Neural crest cell (in vitro differentiated cells): ENCODE data around the gene UBL4B. TPM values are rescaled to one million over a fixed set of nuclear protein-coding genes. Genes with fewer than 3 reads are reported as not detected.
A peak's percentile ranks its signal among the peaks of the same experiment; 100 is the strongest.

Experiments used
- DNase-seq: peaks from one replicate; pipeline ENCODE4 v3.0.0; 2021; ENCODE audit warnings: low read depth, mixed read lengths, low spot score
- H3K27ac Mint-ChIP-seq: one replicate; pipeline ENCODE4 v1.8.0; 2021; ENCODE audit warnings: mild to moderate bottlenecking, mixed read lengths; ENCODE audit not compliant: unreplicated experiment
- H3K27me3 Mint-ChIP-seq: 2 replicates; pipeline ENCODE4 v1.8.0; 2021; ENCODE audit warnings: low read depth, mild to moderate bottlenecking, mixed read lengths
- H3K36me3 Mint-ChIP-seq: 2 replicates; pipeline ENCODE4 v1.8.0; 2021; ENCODE audit warnings: low read depth, mild to moderate bottlenecking, mixed read lengths
- H3K4me1 Mint-ChIP-seq: 2 replicates; pipeline ENCODE4 v1.8.0; 2021; ENCODE audit warnings: mixed read lengths
- H3K4me3 Mint-ChIP-seq: one replicate; pipeline ENCODE4 v1.8.0; 2021; ENCODE audit warnings: mild to moderate bottlenecking, mixed read lengths
- H3K9me3 Mint-ChIP-seq: 2 replicates; pipeline ENCODE4 v1.8.0; 2021; ENCODE audit warnings: mixed read lengths
- CTCF ChIP-seq: fragments of 200-600 bp; sonication (generic); conservative IDR thresholded peaks from 2 replicates; pipeline ENCODE4 v1.5.0; 2021; ENCODE audit warnings: antibody characterized with exemption, mild to moderate bottlenecking
- total RNA-seq: library from RNA; stranded (reverse); gene quantifications from 2 replicates; pipeline ENCODE4 v1.2.1, GENCODE V29; 2021

UBL4B gene
- total RNA-seq, 1 donor from 2014 or later, result not detected

GRCh38 chr1:110102081-110102480 is 10.2 kb upstream of the UBL4B start:
- peaks cover 4% of the 10 kb centered on the region for H3K27me3 Mint-ChIP-seq
- TF ChIP-seq CTCF, result no peak
- H3K9me3 Mint-ChIP-seq, result no peaks in the 10 kb centered on the region
- H3K4me1 Mint-ChIP-seq, result peaks cover 38% of the 10 kb centered on the region
- no peak for DNase-seq
- H3K4me3 Mint-ChIP-seq, result no peak overlapping the region
- H3K27ac Mint-ChIP-seq, result peak overlapping the region; percentile 67
- H3K36me3 Mint-ChIP-seq, result no peaks in the 10 kb centered on the region

GRCh38 chr1:110106013-110106941 is 6.0 kb upstream of the UBL4B start:
- Mint-ChIP-seq H3K4me3 (no peak overlapping the region), H3K9me3 (no peaks in the 10 kb centered on the region), H3K36me3 (no peaks in the 10 kb centered on the region), H3K27ac (no peak overlapping the region), H3K4me1 (peaks cover 12% of the 10 kb centered on the region), H3K27me3 (peaks cover 9% of the 10 kb centered on the region)
- peak; percentile 76 for DNase-seq
- TF ChIP-seq CTCF, result peak; percentile 90

GRCh38 chr1:110107867-110108469 is 4.3 kb upstream of the UBL4B start:
- no peaks in the 10 kb centered on the region for H3K9me3 Mint-ChIP-seq
- H3K27ac Mint-ChIP-seq, result no peak overlapping the region
- H3K27me3 Mint-ChIP-seq, result peaks cover 15% of the 10 kb centered on the region
- DNase-seq, result no peak
- H3K4me3 Mint-ChIP-seq, result no peak overlapping the region
- TF ChIP-seq CTCF, result no peak
- peaks cover 5% of the 10 kb centered on the region for H3K4me1 Mint-ChIP-seq
- H3K36me3 Mint-ChIP-seq, result no peaks in the 10 kb centered on the region

GRCh38 chr1:110111081-110111480 is 1.2 kb upstream of the UBL4B start:
- no peak overlapping the region for H3K27ac Mint-ChIP-seq
- no peaks in the 10 kb centered on the region for H3K36me3 Mint-ChIP-seq
- H3K9me3 Mint-ChIP-seq, result no peaks in the 10 kb centered on the region
- no peak for DNase-seq
- H3K4me1 Mint-ChIP-seq, result peaks cover 11% of the 10 kb centered on the region
- no peak overlapping the region for H3K4me3 Mint-ChIP-seq
- TF ChIP-seq CTCF, result no peak
- H3K27me3 Mint-ChIP-seq, result peaks cover 19% of the 10 kb centered on the region

- no peaks in the 10 kb centered on the region for H3K9me3 Mint-ChIP-seq
- H3K27ac Mint-ChIP-seq, result no peak overlapping the region
- TF ChIP-seq CTCF, result no peak
- no peak for DNase-seq
- H3K4me1 Mint-ChIP-seq, result peaks cover 15% of the 10 kb centered on the region
- peaks cover 17% of the 10 kb centered on the region for H3K27me3 Mint-ChIP-seq
- no peaks in the 10 kb centered on the region for H3K36me3 Mint-ChIP-seq
- no peak overlapping the region for H3K4me3 Mint-ChIP-seq
Observed at GRCh38 chr1:110112656-110113055, 413 bp downstream of the UBL4B start.
